ENCODE data around the gene CUL5. TPM values are rescaled to one million over a fixed set of nuclear protein-coding genes. Genes with fewer than 3 reads are reported as not detected.

Gene CUL5
- total RNA-seq, 1 experiment from 2014 or later, result 37.7 TPM

GRCh38 chr11:108002476-108002875 lies 6.2 kb upstream of the CUL5 start:
- H3K18ac ChIP-seq (ENCODE audit: insufficient read length, low read depth, low read length), result no peak overlapping the region
- H2BK20ac ChIP-seq (ENCODE audit: low read depth, low read length, poor library complexity, severe bottlenecking), result no peak overlapping the region
- H3K56ac ChIP-seq (ENCODE audit: insufficient read length, low read depth, low read length), result no peak overlapping the region
- no peak overlapping the region for H2BK12ac ChIP-seq (ENCODE audit: insufficient read length, low read depth, low read length)
- no peak overlapping the region for H4K5ac ChIP-seq (ENCODE audit: insufficient read length, low read depth, low read length)
- H3K14ac ChIP-seq (ENCODE audit: insufficient read depth, low read length), result no peak overlapping the region
- H3K9me3 ChIP-seq (ENCODE audit: control insufficient read depth, low read depth, low read length), result no peaks in the 10 kb centered on the region
- H3K23me2 ChIP-seq (ENCODE audit: insufficient read length, low read depth, low read length, poor library complexity, severe bottlenecking), result no peaks in the 10 kb centered on the region
- H3K27me3 Mint-ChIP-seq (ENCODE audit: low read depth), result no peaks in the 10 kb centered on the region
- no peak overlapping the region for H2AK5ac ChIP-seq (ENCODE audit: insufficient read length, low read length)
- no peaks in the 10 kb centered on the region for H4K20me1 ChIP-seq (ENCODE audit: control insufficient read depth, insufficient read depth, insufficient read length)
- no peak overlapping the region for H3K23ac ChIP-seq (ENCODE audit: insufficient read length, low read depth, low read length)
- no peaks in the 10 kb centered on the region for H3K79me1 ChIP-seq (ENCODE audit: insufficient read depth, low read depth, low read length, poor library complexity, severe bottlenecking)
- H2AFZ ChIP-seq (ENCODE audit: low read length), result no peak overlapping the region
- H3K36me3 Mint-ChIP-seq (ENCODE audit: insufficient read depth in 1 of 3, low read depth in 3 of 3), result no peaks in the 10 kb centered on the region
- H3K27me3 ChIP-seq (ENCODE audit: insufficient read depth, low read length), result no peaks in the 10 kb centered on the region
- H3K4me2 ChIP-seq (ENCODE audit: insufficient read depth, insufficient read length, low read length), result no peak overlapping the region
- DNase-seq, result no peak
- no peak overlapping the region for H2BK15ac ChIP-seq (ENCODE audit: low read depth, low read length)
- no peak overlapping the region for H2BK5ac ChIP-seq (ENCODE audit: insufficient read length, low read length)
- no peak overlapping the region for H3K9ac ChIP-seq (ENCODE audit: extremely low read depth, insufficient read length, low read length)
- no peak overlapping the region for H3T11ph ChIP-seq (ENCODE audit: low read length)
- TF ChIP-seq, protein P1, sequence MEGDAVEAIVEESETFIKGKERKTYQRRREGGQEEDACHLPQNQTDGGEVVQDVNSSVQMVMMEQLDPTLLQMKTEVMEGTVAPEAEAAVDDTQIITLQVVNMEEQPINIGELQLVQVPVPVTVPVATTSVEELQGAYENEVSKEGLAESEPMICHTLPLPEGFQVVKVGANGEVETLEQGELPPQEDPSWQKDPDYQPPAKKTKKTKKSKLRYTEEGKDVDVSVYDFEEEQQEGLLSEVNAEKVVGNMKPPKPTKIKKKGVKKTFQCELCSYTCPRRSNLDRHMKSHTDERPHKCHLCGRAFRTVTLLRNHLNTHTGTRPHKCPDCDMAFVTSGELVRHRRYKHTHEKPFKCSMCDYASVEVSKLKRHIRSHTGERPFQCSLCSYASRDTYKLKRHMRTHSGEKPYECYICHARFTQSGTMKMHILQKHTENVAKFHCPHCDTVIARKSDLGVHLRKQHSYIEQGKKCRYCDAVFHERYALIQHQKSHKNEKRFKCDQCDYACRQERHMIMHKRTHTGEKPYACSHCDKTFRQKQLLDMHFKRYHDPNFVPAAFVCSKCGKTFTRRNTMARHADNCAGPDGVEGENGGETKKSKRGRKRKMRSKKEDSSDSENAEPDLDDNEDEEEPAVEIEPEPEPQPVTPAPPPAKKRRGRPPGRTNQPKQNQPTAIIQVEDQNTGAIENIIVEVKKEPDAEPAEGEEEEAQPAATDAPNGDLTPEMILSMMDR (conservative IDR thresholded peaks at IDR 0.05), result no peak
- H3K79me2 ChIP-seq (ENCODE audit: insufficient read depth, low read length), result no peaks in the 10 kb centered on the region
- no peaks in the 10 kb centered on the region for H3K4me1 ChIP-seq (ENCODE audit: insufficient read depth, low read length)
- no peak overlapping the region for H4K91ac ChIP-seq (ENCODE audit: insufficient read length, low read depth, low read length)
- H3K27ac Mint-ChIP-seq, result no peak overlapping the region
- H4K8ac ChIP-seq (replicated peaks; ENCODE audit: insufficient read length, low read depth, low read length), result no peak overlapping the region
- WGBS (ENCODE audit: extremely low coverage, insufficient read length, low lambda C conversion rate), result no CpG with 5 or more reads among the region's 3 CpGs
- H2BK120ac ChIP-seq (ENCODE audit: low read depth, low read length, poor library complexity, severe bottlenecking), result no peak overlapping the region
- H3K4me3 Mint-ChIP-seq, result no peak overlapping the region
- no peaks in the 10 kb centered on the region for H3K9me3 Mint-ChIP-seq
- H3K4ac ChIP-seq (ENCODE audit: low read depth, low read length), result no peak overlapping the region
- peaks cover 5 to 6% of the 10 kb centered on the region in 2 experiments for H3K4me1 Mint-ChIP-seq
- H3K27ac ChIP-seq (ENCODE audit: insufficient read length, low read depth, low read length), result no peak overlapping the region
